ENCODE results near the gene KDM2A.

The KDM2A gene

GRCh38 chr11:67300256-67300755 lies 181.2 kb downstream of the KDM2A start:
- H3K36me3 ChIP-seq (ENCODE audit: control insufficient read depth, insufficient read depth, low read length) = peaks cover 27% of the 10 kb centered on the region
- no peak for TF ChIP-seq CTCF (IDR thresholded peaks at IDR 0.05; ENCODE audit: insufficient read depth, low read length, poor library complexity, severe bottlenecking)
- H3K27me3 ChIP-seq (replicated peaks; ENCODE audit: control insufficient read depth, insufficient read depth, low read length) = no peaks in the 10 kb centered on the region
- no peak for DNase-seq (ENCODE audit: extremely low read depth, insufficient read length)
- H3K4me3 ChIP-seq (replicated peaks; ENCODE audit: low read depth, low read length) = no peak overlapping the region

- no peak for TF ChIP-seq CTCF (IDR thresholded peaks at IDR 0.05; ENCODE audit: insufficient read depth, low read length, poor library complexity, severe bottlenecking)
- H3K36me3 ChIP-seq (ENCODE audit: control insufficient read depth, insufficient read depth, low read length) = peaks cover 27% of the 10 kb centered on the region
- no peak overlapping the region for H3K4me3 ChIP-seq (replicated peaks; ENCODE audit: low read depth, low read length)
- no peaks in the 10 kb centered on the region for H3K27me3 ChIP-seq (replicated peaks; ENCODE audit: control insufficient read depth, insufficient read depth, low read length)
- DNase-seq (ENCODE audit: extremely low read depth, insufficient read length) = no peak
Measured at GRCh38 chr11:67300756-67301312, 181.8 kb downstream of the KDM2A start.

- Histone ChIP-seq H3K4me3 (replicated peaks; ENCODE audit: low read depth, low read length) (no peak overlapping the region), H3K36me3 (ENCODE audit: control insufficient read depth, insufficient read depth, low read length) (peaks cover 27% of the 10 kb centered on the region), H3K27me3 (replicated peaks; ENCODE audit: control insufficient read depth, insufficient read depth, low read length) (no peaks in the 10 kb centered on the region)
- no peak for TF ChIP-seq CTCF (IDR thresholded peaks at IDR 0.05; ENCODE audit: insufficient read depth, low read length, poor library complexity, severe bottlenecking)
- no peak for DNase-seq (ENCODE audit: extremely low read depth, insufficient read length)
Measured at GRCh38 chr11:67301313-67301921, 182.4 kb downstream of the KDM2A start.

- TF ChIP-seq CTCF (IDR thresholded peaks at IDR 0.05; ENCODE audit: insufficient read depth, low read length, poor library complexity, severe bottlenecking) = no peak
- no peak overlapping the region for H3K4me3 ChIP-seq (replicated peaks; ENCODE audit: low read depth, low read length)
- no peak for DNase-seq (ENCODE audit: extremely low read depth, insufficient read length)
- H3K36me3 ChIP-seq (ENCODE audit: control insufficient read depth, insufficient read depth, low read length) = peaks cover 27% of the 10 kb centered on the region
- no peaks in the 10 kb centered on the region for H3K27me3 ChIP-seq (replicated peaks; ENCODE audit: control insufficient read depth, insufficient read depth, low read length)
Measured at GRCh38 chr11:67301951-67302516, 183.0 kb downstream of the KDM2A start.

- no peak for TF ChIP-seq CTCF (IDR thresholded peaks at IDR 0.05; ENCODE audit: insufficient read depth, low read length, poor library complexity, severe bottlenecking)
- Histone ChIP-seq H3K4me3 (replicated peaks; ENCODE audit: low read depth, low read length) (no peak overlapping the region), H3K36me3 (ENCODE audit: control insufficient read depth, insufficient read depth, low read length) (peaks cover 27% of the 10 kb centered on the region), H3K27me3 (replicated peaks; ENCODE audit: control insufficient read depth, insufficient read depth, low read length) (no peaks in the 10 kb centered on the region)
- no peak for DNase-seq (ENCODE audit: extremely low read depth, insufficient read length)
Measured at GRCh38 chr11:67302571-67303131, 183.6 kb downstream of the KDM2A start.
